ENCODE results near the gene SH3PXD2A. TPM values are rescaled to one million over a fixed set of nuclear protein-coding genes. Genes with fewer than 3 reads are reported as not detected.

Gene SH3PXD2A
- total RNA-seq, 1 donor from 2014 or later: 36.8 TPM

- Mint-ChIP-seq H3K9me3 (no peaks in the 10 kb centered on the region), H3K4me1 (peaks cover 34% of the 10 kb centered on the region), H3K4me3 (peak overlapping the region; percentile 64), H3K27me3 (ENCODE audit: low read depth) (no peaks in the 10 kb centered on the region), H3K36me3 (no peaks in the 10 kb centered on the region), H3K27ac (peak overlapping the region; percentile 98)
- no peak for DNase-seq (ENCODE audit: low spot score in 2 of 2, unreplicated experiment in 2 of 2)
- TF ChIP-seq, protein P1, sequence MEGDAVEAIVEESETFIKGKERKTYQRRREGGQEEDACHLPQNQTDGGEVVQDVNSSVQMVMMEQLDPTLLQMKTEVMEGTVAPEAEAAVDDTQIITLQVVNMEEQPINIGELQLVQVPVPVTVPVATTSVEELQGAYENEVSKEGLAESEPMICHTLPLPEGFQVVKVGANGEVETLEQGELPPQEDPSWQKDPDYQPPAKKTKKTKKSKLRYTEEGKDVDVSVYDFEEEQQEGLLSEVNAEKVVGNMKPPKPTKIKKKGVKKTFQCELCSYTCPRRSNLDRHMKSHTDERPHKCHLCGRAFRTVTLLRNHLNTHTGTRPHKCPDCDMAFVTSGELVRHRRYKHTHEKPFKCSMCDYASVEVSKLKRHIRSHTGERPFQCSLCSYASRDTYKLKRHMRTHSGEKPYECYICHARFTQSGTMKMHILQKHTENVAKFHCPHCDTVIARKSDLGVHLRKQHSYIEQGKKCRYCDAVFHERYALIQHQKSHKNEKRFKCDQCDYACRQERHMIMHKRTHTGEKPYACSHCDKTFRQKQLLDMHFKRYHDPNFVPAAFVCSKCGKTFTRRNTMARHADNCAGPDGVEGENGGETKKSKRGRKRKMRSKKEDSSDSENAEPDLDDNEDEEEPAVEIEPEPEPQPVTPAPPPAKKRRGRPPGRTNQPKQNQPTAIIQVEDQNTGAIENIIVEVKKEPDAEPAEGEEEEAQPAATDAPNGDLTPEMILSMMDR (IDR thresholded peaks at IDR 0.05; ENCODE audit: unreplicated experiment): no peak
Observed at GRCh38 chr10:103676058-103676785, 179.2 kb downstream of the SH3PXD2A start.

- TF ChIP-seq, protein P1 (IDR thresholded peaks at IDR 0.05; ENCODE audit: unreplicated experiment): no peak
- H3K27me3 Mint-ChIP-seq (ENCODE audit: low read depth): no peaks in the 10 kb centered on the region
- H3K36me3 Mint-ChIP-seq: no peaks in the 10 kb centered on the region
- H3K4me3 Mint-ChIP-seq: no peak overlapping the region
- DNase-seq (ENCODE audit: low spot score in 2 of 2, unreplicated experiment in 2 of 2): no peak
- no peaks in the 10 kb centered on the region for H3K9me3 Mint-ChIP-seq
- H3K27ac Mint-ChIP-seq: peak overlapping the region; percentile 72
- peaks cover 33% of the 10 kb centered on the region for H3K4me1 Mint-ChIP-seq
Observed at GRCh38 chr10:103673606-103674005, 181.8 kb downstream of the SH3PXD2A start.

GRCh38 chr10:103672345-103672744 lies 183.0 kb downstream of the SH3PXD2A start:
- DNase-seq (ENCODE audit: low spot score in 2 of 2, unreplicated experiment in 2 of 2): no peak
- H3K27ac Mint-ChIP-seq: no peak overlapping the region
- no peaks in the 10 kb centered on the region for H3K27me3 Mint-ChIP-seq (ENCODE audit: low read depth)
- peaks cover 24% of the 10 kb centered on the region for H3K4me1 Mint-ChIP-seq
- H3K4me3 Mint-ChIP-seq: no peak overlapping the region
- TF ChIP-seq, protein P1 (IDR thresholded peaks at IDR 0.05; ENCODE audit: unreplicated experiment): no peak
- no peaks in the 10 kb centered on the region for H3K36me3 Mint-ChIP-seq
- no peaks in the 10 kb centered on the region for H3K9me3 Mint-ChIP-seq

- Mint-ChIP-seq H3K4me1 (peaks cover 14% of the 10 kb centered on the region), H3K36me3 (no peaks in the 10 kb centered on the region), H3K4me3 (no peak overlapping the region), H3K27ac (no peak overlapping the region), H3K9me3 (no peaks in the 10 kb centered on the region), H3K27me3 (ENCODE audit: low read depth) (no peaks in the 10 kb centered on the region)
- no peak for DNase-seq (ENCODE audit: low spot score in 2 of 2, unreplicated experiment in 2 of 2)
- TF ChIP-seq, protein P1 (IDR thresholded peaks at IDR 0.05; ENCODE audit: unreplicated experiment): no peak
Observed at GRCh38 chr10:103671126-103671895, 184.1 kb downstream of the SH3PXD2A start.

- TF ChIP-seq, protein P1 (IDR thresholded peaks at IDR 0.05; ENCODE audit: unreplicated experiment): no peak
Observed at GRCh38 chr10:103669944-103670343, 185.4 kb downstream of the SH3PXD2A start.

More at GRCh38 chr10:103669944-103670343, 185.4 kb downstream of the SH3PXD2A start:
- no peak for DNase-seq (ENCODE audit: low spot score in 2 of 2, unreplicated experiment in 2 of 2)
- Mint-ChIP-seq H3K9me3 (no peaks in the 10 kb centered on the region), H3K4me3 (no peak overlapping the region), H3K27me3 (ENCODE audit: low read depth) (no peaks in the 10 kb centered on the region), H3K27ac (no peak overlapping the region), H3K36me3 (no peaks in the 10 kb centered on the region), H3K4me1 (peaks cover 3% of the 10 kb centered on the region)

Data from mesothelial cell of epicardium (in vitro differentiated cells).